Thyroid gland (tissue), 4 donors: ENCODE measurements around the gene ATP6V1G2. TPM values are rescaled to one million over a fixed set of nuclear protein-coding genes. Genes with fewer than 3 reads are reported as not detected.

Experiments used
- DNase-seq, 2 donors: peaks; one replicate each; pipeline ENCODE4 v3.0.0-alpha.2; 2019
- H3K27ac ChIP-seq, 3 donors: fragments of 200-600 bp; sonication (generic); 1 replicate in 2 of 3; 2 replicates in 1 of 3; pipeline ENCODE4 v1.5.1; 2016 to 2019; ENCODE audit warnings: mild to moderate bottlenecking in 1 of 3, moderate library complexity in 1 of 3
- H3K27me3 ChIP-seq: fragments of 200-600 bp; sonication (generic); one replicate; pipeline ENCODE4 v1.5.1; 2019
- H3K36me3 ChIP-seq, 2 donors: fragments of 200-600 bp; sonication (generic); one replicate each; pipeline ENCODE4 v1.5.1; 2016 to 2019
- H3K4me1 ChIP-seq, 2 donors: fragments of 200-600 bp; sonication (generic); one replicate each; pipeline ENCODE4 v1.5.1; 2017 to 2019
- H3K4me3 ChIP-seq, 3 donors: fragments of 200-600 bp; sonication (generic); replicated peaks in 1 of 3; 1 replicate in 2 of 3; 2 replicates in 1 of 3; pipeline ENCODE4 v1.5.1; 2016; ENCODE audit warnings: mild to moderate bottlenecking in 1 of 3
- H3K9me3 ChIP-seq: fragments of 200-600 bp; sonication (generic); one replicate; pipeline ENCODE4 v1.5.1; 2017
- POLR2A ChIP-seq, 2 donors: fragments of 450-650 bp; IDR thresholded peaks; one replicate each; pipeline ENCODE4 v1.6.1; 2017; ENCODE audit warnings: antibody characterized with exemption in 2 of 2, mild to moderate bottlenecking in 2 of 2, moderate library complexity in 1 of 2
- WGBS, 2 donors: methylation state at CpG; one replicate each; pipeline ENCODE4 v1.1.5; 2017; 5-methylcytosine and 5-hydroxymethylcytosine counted together
- intact Hi-C: fragments of 100-400 bp; cut with DNase I; formaldehyde crosslinking; loops from one replicate; pipeline ENCODE4 v1.15.1; 2023
- total RNA-seq, 4 donors: library from RNA; depleted of rRNA; stranded (reverse); fragments of >200 nt; gene quantifications; one replicate each; pipeline ENCODE4 v1.2.3, GENCODE V29; 2016
- TF ChIP-seq, protein P1 (sequence below), 6 experiments: fragments of 200-600 bp in 3 of 6; fragments of 450-650 bp in 3 of 6; sonication (generic) in 3 of 6; IDR thresholded peaks; one replicate each; pipeline ENCODE4 v1.5.1; 2016 to 2019; ENCODE audit warnings: antibody characterized with exemption in 6 of 6, mild to moderate bottlenecking in 2 of 6, inconsistent platforms in 1 of 6, moderate library complexity in 1 of 6

ATP6V1G2 gene
- total RNA-seq, 4 donors from 2014 or later, result 1.2 to 3.9 (median 2.6) TPM

- peak in 1 of 2 donors; percentile 8 for DNase-seq
- no peaks in the 10 kb centered on the region for H3K36me3 ChIP-seq
- intact Hi-C loops, result no loop called here
- WGBS, 2 donors, result 44 to 52% methylated on average over 16 to 19 of the region's 19 CpGs
- no peaks in the 10 kb centered on the region for H3K9me3 ChIP-seq
- TF ChIP-seq, protein P1, sequence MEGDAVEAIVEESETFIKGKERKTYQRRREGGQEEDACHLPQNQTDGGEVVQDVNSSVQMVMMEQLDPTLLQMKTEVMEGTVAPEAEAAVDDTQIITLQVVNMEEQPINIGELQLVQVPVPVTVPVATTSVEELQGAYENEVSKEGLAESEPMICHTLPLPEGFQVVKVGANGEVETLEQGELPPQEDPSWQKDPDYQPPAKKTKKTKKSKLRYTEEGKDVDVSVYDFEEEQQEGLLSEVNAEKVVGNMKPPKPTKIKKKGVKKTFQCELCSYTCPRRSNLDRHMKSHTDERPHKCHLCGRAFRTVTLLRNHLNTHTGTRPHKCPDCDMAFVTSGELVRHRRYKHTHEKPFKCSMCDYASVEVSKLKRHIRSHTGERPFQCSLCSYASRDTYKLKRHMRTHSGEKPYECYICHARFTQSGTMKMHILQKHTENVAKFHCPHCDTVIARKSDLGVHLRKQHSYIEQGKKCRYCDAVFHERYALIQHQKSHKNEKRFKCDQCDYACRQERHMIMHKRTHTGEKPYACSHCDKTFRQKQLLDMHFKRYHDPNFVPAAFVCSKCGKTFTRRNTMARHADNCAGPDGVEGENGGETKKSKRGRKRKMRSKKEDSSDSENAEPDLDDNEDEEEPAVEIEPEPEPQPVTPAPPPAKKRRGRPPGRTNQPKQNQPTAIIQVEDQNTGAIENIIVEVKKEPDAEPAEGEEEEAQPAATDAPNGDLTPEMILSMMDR (IDR thresholded peaks at IDR 0.05), result no peak
- TF ChIP-seq POLR2A (IDR thresholded peaks at IDR 0.05), result no peak
- H3K27me3 ChIP-seq, result no peaks in the 10 kb centered on the region
- H3K4me3 ChIP-seq, result no peak within 1 kb of the TSS
- H3K27ac ChIP-seq, result no peak within 1 kb of the TSS
- H3K4me1 ChIP-seq, result no peaks in the 10 kb centered on the region
These were observed 29.0 kb upstream of the ATP6V1G2 start, which contains the start of gene TNF for GRCh38 chr6:31575335-31575901. TNF (plus strand) TSS chr6:31575565; CDS start chr6:31575742, 177 bp downstream.

DNA sequence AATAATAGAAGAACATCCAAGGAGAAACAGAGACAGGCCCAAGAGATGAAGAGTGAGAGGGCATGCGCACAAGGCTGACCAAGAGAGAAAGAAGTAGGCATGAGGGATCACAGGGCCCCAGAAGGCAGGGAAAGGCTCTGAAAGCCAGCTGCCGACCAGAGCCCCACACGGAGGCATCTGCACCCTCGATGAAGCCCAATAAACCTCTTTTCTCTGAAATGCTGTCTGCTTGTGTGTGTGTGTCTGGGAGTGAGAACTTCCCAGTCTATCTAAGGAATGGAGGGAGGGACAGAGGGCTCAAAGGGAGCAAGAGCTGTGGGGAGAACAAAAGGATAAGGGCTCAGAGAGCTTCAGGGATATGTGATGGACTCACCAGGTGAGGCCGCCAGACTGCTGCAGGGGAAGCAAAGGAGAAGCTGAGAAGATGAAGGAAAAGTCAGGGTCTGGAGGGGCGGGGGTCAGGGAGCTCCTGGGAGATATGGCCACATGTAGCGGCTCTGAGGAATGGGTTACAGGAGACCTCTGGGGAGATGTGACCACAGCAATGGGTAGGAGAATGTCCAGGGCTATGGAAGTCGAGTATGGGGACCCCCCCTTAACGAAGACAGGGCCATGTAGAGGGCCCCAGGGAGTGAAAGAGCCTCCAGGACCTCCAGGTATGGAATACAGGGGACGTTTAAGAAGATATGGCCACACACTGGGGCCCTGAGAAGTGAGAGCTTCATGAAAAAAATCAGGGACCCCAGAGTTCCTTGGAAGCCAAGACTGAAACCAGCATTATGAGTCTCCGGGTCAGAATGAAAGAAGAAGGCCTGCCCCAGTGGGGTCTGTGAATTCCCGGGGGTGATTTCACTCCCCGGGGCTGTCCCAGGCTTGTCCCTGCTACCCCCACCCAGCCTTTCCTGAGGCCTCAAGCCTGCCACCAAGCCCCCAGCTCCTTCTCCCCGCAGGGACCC lies 28.0 kb upstream of the ATP6V1G2 start:
- intact Hi-C loops, result no loop called here
- no peaks in the 10 kb centered on the region for H3K4me1 ChIP-seq
- 82 to 85% methylated on average over 14 of the region's 14 CpGs for WGBS, 2 donors
- no peak overlapping the region for H3K4me3 ChIP-seq
- no peak for TF ChIP-seq POLR2A (IDR thresholded peaks at IDR 0.05)
- TF ChIP-seq, protein P1 (IDR thresholded peaks at IDR 0.05), result no peak
- H3K36me3 ChIP-seq, result no peaks in the 10 kb centered on the region
- H3K27ac ChIP-seq, result no peak overlapping the region
- no peaks in the 10 kb centered on the region for H3K9me3 ChIP-seq
- no peak for DNase-seq
- H3K27me3 ChIP-seq, result no peaks in the 10 kb centered on the region

DNA sequence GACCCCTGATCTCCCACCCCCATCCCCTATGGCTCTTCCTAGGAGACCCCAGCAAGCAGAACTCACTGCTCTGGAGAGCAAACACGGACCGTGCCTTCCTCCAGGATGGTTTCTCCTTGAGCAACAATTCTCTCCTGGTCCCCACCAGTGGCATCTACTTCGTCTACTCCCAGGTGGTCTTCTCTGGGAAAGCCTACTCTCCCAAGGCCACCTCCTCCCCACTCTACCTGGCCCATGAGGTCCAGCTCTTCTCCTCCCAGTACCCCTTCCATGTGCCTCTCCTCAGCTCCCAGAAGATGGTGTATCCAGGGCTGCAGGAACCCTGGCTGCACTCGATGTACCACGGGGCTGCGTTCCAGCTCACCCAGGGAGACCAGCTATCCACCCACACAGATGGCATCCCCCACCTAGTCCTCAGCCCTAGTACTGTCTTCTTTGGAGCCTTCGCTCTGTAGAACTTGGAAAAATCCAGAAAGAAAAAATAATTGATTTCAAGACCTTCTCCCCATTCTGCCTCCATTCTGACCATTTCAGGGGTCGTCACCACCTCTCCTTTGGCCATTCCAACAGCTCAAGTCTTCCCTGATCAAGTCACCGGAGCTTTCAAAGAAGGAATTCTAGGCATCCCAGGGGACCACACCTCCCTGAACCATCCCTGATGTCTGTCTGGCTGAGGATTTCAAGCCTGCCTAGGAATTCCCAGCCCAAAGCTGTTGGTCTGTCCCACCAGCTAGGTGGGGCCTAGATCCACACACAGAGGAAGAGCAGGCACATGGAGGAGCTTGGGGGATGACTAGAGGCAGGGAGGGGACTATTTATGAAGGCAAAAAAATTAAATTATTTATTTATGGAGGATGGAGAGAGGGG lies 27.1 kb upstream of the ATP6V1G2 start:
- Histone ChIP-seq H3K27ac (no peak overlapping the region), H3K9me3 (no peaks in the 10 kb centered on the region), H3K36me3 (no peaks in the 10 kb centered on the region), H3K4me1 (no peaks in the 10 kb centered on the region), H3K27me3 (no peaks in the 10 kb centered on the region), H3K4me3 (no peak overlapping the region)
- intact Hi-C loops, result no loop called here
- TF ChIP-seq, protein P1 (IDR thresholded peaks at IDR 0.05), result no peak
- TF ChIP-seq POLR2A (IDR thresholded peaks at IDR 0.05), result no peak
- no peak for DNase-seq
- 87 to 89% methylated on average over 9 of the region's 9 CpGs for WGBS, 2 donors

DNA sequence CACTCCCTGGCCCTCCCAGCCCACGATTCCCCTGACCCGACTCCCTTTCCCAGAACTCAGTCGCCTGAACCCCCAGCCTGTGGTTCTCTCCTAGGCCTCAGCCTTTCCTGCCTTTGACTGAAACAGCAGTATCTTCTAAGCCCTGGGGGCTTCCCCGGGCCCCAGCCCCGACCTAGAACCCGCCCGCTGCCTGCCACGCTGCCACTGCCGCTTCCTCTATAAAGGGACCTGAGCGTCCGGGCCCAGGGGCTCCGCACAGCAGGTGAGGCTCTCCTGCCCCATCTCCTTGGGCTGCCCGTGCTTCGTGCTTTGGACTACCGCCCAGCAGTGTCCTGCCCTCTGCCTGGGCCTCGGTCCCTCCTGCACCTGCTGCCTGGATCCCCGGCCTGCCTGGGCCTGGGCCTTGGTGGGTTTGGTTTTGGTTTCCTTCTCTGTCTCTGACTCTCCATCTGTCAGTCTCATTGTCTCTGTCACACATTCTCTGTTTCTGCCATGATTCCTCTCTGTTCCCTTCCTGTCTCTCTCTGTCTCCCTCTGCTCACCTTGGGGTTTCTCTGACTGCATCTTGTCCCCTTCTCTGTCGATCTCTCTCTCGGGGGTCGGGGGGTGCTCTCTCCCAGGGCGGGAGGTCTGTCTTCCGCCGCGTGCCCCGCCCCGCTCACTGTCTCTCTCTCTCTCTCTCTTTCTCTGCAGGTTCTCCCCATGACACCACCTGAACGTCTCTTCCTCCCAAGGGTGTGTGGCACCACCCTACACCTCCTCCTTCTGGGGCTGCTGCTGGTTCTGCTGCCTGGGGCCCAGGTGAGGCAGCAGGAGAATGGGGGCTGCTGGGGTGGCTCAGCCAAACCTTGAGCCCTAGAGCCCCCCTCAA lies 25.9 kb upstream of the ATP6V1G2 start, which contains the start of gene LTA:
LTA (plus strand) TSS at position 249 of the 871 bp plus-strand sequence; CDS start at position 703, 454 bp downstream.
- intact Hi-C loops, result no loop called here
- no peak for DNase-seq
- H3K4me3 ChIP-seq, result no peak within 1 kb of the TSS
- TF ChIP-seq, protein P1 (IDR thresholded peaks at IDR 0.05), result no peak
- TF ChIP-seq POLR2A (IDR thresholded peaks at IDR 0.05), result no peak
- no peaks in the 10 kb centered on the region for H3K9me3 ChIP-seq
- H3K4me1 ChIP-seq, result no peaks in the 10 kb centered on the region
- no peaks in the 10 kb centered on the region for H3K27me3 ChIP-seq
- 86 to 89% methylated on average over 27 of the region's 27 CpGs for WGBS, 2 donors
- no peak within 1 kb of the TSS for H3K27ac ChIP-seq
- H3K36me3 ChIP-seq, result no peaks in the 10 kb centered on the region
